Activated T-cell treated with anti-CD3 and anti-CD28 coated beads for 48 hours (primary cell): ENCODE measurements around the gene DMD.

ENCODE experiments used
- DNase-seq: peaks from one replicate; pipeline ENCODE4 v3.0.0-alpha.2; 2020; ENCODE audit warnings: low read depth

Gene DMD

DNA sequence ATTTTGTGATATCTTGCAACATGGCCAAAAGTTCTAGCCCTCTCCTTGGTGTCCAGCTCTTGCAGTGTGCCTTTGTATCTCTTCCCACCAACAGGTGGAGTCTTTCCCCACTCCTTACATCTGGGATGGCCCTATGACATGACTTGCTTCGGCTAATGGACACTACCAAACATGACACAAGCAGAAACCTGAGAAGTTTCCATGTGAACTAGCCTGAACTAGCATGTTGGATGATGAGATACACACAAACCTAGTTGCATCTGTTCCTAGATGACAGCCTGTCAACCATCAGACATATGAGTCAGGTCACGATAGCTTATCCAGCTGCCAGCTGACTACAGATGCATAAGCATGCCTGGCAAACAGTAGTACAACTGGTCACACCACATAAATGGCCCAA, 1932.0 kb downstream of the DMD start:
- no peak for DNase-seq

GRCh38 chrX:31272472-31272775, 1938.9 kb downstream of the DMD start:
- DNase-seq, result no peak

DNA sequence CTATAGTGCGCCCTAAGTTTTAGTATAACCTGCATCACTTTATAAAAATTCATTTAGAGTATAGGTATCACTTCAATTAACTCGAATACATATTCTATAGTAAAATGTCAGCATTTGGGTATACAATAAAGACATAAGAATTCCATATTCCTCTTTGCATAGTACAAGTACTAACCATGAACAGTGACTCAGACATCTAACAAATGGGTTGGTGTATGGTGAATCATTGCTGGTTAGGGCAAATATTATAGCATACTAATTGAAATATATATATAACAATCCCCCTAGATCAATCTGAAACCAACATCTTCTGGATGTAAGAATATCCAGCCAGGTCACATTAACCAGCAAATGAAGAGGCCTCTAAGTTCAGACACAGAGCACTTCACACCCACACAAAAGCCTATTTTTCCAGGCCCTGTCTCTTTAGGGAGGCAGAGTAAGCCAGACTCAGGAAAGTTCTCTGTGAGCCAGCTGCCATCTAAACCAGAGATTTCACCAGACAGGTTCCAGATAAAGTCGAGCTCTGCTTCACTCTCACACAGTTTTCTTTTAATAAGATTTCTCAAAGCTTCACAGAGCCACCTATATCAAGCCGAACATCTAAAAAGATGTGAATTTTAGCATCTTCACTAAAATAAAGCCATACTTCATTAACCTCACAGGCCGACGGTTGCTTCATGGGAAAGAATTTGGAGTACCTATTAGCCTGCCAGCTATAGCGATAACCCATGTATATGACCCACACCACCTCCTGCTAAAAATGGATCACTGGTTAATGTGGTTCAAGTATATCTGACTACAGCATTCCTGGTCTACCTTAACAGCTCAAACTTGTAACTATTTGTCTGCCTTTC, 1939.5 kb downstream of the DMD start:
- DNase-seq, result no peak

GRCh38 chrX:31269914-31270313, 1941.4 kb downstream of the DMD start:
- no peak for DNase-seq

DNA sequence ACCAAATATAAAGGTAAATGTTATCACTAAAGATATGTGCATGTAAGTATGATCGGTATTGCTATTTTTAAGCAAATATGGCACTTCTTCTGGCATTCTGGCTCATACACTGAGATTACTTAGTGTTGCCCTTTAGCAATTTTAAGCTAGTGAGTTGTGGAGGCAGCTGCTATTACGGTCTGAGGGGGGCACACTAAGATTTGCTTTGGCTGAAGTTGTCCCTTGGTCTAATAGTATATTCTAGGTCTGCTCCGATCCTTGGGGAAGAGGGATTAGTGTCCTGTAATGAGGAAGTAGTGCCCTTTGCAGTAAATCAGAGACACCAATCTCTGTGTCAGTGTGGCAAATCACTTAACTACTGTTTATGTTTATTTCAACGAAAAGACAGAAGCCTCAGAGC, 1943.0 kb downstream of the DMD start:
- no peak for DNase-seq

GRCh38 chrX:31266203-31267076, 1944.9 kb downstream of the DMD start:
- DNase-seq, result peak; percentile 4

GRCh38 chrX:31265383-31265782, 1946.0 kb downstream of the DMD start:
- no peak for DNase-seq

DNA sequence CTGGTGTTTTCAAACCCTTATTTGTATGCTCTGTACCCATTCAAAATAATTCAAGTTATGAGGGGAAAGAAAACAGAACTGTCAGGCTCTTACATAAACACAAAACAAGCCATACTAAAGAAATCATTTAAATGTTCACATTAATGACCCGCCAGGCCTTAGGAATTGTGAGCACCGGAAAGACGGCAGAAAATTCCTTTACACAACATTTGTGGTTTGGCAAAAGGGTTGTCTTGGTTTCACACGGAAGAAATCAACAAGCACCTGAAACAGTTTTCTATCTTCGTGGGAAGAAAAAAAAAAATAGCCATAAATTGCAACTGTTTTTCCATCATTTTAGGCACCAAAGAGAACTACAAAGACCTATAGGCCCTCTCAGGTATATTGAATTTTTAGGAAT, 1951.0 kb downstream of the DMD start:
- DNase-seq, result no peak

DNA sequence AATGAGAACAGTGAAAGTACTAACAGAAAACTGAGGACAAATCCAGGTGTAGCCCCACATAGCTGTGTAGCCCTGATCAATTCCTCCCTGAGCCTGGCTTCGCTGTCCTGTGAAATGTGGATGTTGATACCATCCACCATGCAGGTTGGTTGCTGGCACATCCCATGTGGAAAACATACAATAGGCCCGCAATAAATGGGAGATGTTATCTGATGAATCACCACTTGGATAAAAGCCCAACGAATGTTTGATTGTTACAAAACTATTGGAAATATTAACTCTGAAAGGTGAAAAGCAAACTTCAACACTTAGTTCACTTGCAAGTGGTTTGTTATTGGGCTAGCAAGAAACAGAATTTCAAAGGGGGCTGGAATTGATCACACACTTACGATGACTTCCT, 1953.2 kb downstream of the DMD start:
- no peak for DNase-seq

- no peak for DNase-seq
Measured at GRCh38 chrX:31255310-31256033, 1955.9 kb downstream of the DMD start.

DNA sequence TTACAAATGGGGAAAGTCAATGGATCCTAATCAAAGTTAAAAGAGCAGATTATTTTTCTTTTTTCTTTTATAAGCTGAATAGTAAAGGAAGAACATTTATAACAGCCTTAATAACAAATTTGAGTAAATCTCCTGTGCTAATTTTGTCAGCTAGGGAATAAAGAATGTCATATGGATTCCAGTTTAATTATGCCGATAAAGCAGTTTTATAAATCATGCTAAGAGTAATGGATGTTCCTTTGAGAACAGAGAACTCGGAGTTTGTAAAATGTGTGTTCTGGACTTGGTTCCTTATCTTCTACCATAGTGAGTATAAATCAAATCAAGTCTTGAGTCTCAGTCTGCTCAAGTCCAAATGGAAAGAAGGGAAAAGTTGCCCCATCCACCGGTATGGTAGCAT, 1959.2 kb downstream of the DMD start:
- no peak for DNase-seq

DNA sequence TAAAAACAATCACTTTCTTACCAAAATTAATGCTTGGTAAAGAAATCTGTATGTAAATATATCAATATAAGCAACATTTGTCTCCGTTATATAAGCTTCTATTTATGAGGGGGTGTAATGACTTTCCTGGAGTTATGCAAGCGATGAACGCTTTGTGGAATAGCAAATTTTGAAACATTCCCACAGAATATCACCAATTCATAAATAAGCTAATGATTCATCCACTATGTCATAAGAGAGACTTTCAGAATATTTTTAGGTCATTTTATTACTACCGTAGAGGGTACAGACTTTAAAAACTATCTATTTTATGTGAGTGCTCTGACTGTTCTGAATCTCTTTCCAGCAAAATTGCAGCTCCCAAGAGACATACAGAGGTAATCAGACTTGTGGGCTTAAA, 1960.0 kb downstream of the DMD start:
- DNase-seq, result no peak

DNA sequence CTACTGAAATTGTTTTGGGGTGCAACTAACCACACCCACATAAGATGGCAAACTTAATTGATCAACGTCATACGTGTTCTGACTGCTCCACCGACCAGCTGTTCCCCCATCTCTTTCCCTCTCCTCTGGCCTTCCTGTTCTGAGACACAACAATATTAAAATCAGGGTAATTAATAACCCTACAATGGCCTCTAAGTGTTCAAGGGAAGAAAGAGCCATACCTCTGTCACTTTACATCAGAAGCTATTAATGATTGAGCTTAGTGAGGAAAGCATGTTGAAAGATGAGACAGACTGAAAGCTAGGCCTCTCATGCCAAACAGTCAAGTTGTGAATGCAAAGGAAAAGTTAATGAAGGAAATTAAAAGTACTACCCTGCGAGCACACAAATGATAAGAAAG, 1965.6 kb downstream of the DMD start:
- no peak for DNase-seq

- no peak for DNase-seq
Measured at GRCh38 chrX:31243804-31244203, 1967.5 kb downstream of the DMD start.

DNA sequence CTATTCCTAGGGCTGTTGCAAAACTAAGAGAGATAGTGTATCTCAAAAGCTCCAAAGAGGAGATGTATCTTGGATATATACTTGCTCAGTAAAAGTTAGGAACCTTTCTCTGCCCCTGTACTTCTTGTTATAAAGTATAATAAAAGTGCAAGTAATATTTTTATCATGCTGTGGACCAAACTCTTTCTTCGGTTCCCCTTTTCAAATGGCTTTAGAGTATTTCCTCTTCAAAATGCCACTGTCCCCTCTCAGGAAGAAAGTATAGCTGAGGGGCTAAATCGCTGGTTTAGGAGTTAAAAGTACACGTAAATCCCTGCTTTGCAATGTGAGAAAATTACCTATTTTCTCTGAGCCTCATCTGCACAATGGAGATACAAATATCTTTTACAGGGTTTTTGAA, 1970.4 kb downstream of the DMD start:
- DNase-seq, result no peak

DNA sequence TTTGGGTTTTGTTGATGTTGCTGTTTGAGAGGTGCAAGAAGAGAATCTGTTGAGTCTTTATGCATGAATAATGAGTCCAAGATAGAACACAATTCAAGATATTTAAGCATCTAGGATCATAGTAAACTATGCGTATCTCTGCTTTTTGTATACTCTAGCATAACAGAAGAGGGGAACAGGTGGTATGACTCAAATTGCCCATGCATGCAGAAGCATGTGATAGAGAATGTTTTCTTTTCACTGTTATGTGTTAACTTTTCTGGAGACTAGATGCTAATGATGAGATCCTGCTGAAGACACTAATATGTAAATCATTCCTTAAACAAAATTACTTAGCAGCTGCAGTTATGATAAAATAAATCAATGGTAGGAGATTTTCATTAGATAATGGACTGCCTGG, 1974.2 kb downstream of the DMD start:
- DNase-seq, result no peak

DNA sequence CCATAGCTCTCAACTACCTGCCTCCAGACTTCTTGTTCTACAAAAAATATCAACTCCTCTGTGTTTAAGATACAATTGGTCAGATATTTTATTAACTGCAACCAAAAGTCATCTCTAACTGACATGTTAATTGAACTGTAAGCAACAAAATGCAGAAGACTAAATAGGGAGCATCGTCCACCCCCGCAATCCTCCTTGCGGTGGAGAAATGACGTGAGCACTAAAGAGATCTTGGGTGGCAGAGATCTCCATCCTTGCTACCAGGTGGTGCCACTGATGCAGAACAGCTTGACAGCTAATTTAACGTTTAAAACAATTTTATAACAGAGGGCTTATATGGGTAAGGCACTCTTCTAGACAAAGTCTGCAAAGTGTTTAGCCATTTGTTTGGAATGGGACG, 1975.1 kb downstream of the DMD start:
- DNase-seq, result no peak

- DNase-seq, result no peak
Measured at GRCh38 chrX:31233941-31234496, 1977.3 kb downstream of the DMD start.

GRCh38 chrX:31232506-31232905, 1978.8 kb downstream of the DMD start:
- no peak for DNase-seq

DNA sequence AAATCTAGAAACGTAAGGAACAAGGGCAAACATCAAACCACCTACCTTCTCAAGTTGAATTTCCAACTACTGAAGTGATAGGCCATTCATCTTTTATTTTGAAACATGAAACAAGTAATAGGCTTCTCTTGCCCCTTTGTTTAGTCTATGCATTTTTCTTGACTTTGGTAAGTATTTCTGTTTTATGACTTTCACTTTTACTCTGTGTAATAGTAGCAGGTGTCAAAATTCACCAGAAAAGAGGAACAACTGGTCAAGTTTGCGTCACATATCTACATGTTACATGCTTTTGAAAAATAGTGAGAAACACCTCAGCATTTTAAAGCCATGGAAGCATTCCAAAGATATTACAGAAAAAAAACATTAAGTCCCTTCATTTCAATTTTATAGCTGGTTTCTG, 1982.4 kb downstream of the DMD start:
- DNase-seq, result no peak

DNA sequence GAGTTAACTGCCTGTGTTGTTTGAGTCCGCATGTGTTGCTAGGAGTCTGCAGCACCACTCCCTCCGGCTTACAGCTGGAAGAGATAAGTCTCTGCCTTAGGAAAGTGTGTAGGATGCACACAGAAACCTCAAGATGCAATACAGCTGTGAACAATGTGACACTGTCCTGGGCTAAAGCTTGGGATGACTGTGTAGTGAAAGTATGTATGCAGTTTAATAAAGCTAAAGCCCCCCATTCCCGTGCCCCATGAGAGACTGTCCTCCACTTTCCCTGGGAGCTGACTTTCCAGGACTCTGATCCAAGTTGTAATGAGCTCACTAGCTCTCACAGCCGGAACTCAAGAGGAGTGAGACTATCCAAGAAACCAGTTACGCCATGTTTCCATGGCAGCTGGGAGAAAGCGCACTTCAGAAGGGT, 1982.9 kb downstream of the DMD start:
- DNase-seq, result no peak

DNA sequence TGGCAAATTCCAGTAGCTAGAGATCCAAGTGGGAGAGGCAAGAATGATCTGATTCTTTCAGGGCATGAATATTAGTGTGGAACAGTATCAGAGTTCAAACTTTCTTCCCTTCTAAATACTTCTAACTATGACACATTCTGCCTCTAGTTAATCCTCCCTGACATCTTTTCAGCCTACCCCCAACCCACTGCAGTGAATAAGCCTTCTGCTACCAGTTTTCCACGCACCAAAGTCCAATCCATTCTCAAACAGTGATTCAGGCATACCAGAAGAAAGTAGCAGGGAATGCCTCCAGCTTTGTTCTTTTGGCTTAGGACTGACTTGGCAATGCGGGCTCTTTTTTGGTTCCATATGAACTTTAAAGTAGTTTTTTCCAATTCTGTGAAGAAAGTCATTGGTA, 1984.1 kb downstream of the DMD start:
- no peak for DNase-seq

- no peak for DNase-seq
Measured at GRCh38 chrX:31225819-31226218, 1985.5 kb downstream of the DMD start.
